ENCODE results near the gene RAB21. TPM values are rescaled to one million over a fixed set of nuclear protein-coding genes. Genes with fewer than 3 reads are reported as not detected.

RAB21 gene
- total RNA-seq, 1 donor from 2014 or later, result 31.4 TPM

GRCh38 chr12:71828813-71829212 lies 74.2 kb downstream of the RAB21 start:
- no peaks in the 10 kb centered on the region for H3K36me3 ChIP-seq
- no peak overlapping the region for H2AFZ ChIP-seq (replicated peaks)
- H3K4me1 Mint-ChIP-seq, result no peaks in the 10 kb centered on the region
- H3K4me2 ChIP-seq, result no peak overlapping the region
- TF ChIP-seq EZH2phosphoT487 (IDR thresholded peaks at IDR 0.05) (no peak), CTCF (IDR thresholded peaks at IDR 0.05) (no peak), EZH2 (IDR thresholded peaks at IDR 0.05) (no peak)
- H3F3A ChIP-seq (ENCODE audit: low read depth), result no peaks in the 10 kb centered on the region
- no peak overlapping the region for H3K27ac Mint-ChIP-seq
- no peaks in the 10 kb centered on the region for H3K79me2 ChIP-seq (ENCODE audit: low read depth)
- no peak for DNase-seq (ENCODE audit: low spot score)
- H3K27ac ChIP-seq, result no peak overlapping the region
- H3K4me1 ChIP-seq, result no peaks in the 10 kb centered on the region
- no peak overlapping the region for H3K4me3 Mint-ChIP-seq
- H3K36me3 Mint-ChIP-seq, result no peaks in the 10 kb centered on the region
- no peak overlapping the region for H3K9ac ChIP-seq
- H3K9me3 Mint-ChIP-seq, result no peaks in the 10 kb centered on the region
- H3K27me3 ChIP-seq, result peaks cover 7% of the 10 kb centered on the region
- no peaks in the 10 kb centered on the region for H3K9me3 ChIP-seq (ENCODE audit: low read depth)
- H3K4me3 ChIP-seq, result no peak overlapping the region
- H3K27me3 Mint-ChIP-seq (ENCODE audit: insufficient read depth, low read depth), result no peaks in the 10 kb centered on the region
- H4K20me1 ChIP-seq (ENCODE audit: low read depth), result no peaks in the 10 kb centered on the region

- Histone ChIP-seq H4K20me1 (ENCODE audit: low read depth) (no peaks in the 10 kb centered on the region), H3K4me2 (no peak overlapping the region), H3F3A (ENCODE audit: low read depth) (peaks cover 7% of the 10 kb centered on the region), H3K79me2 (ENCODE audit: low read depth) (peaks cover 28% of the 10 kb centered on the region), H3K27me3 (peaks cover 13% of the 10 kb centered on the region), H3K36me3 (no peaks in the 10 kb centered on the region), H3K9me3 (ENCODE audit: low read depth) (peaks cover 4% of the 10 kb centered on the region), H3K4me3 (no peak overlapping the region), H3K4me1 (peaks cover 8% of the 10 kb centered on the region), H2AFZ (replicated peaks) (no peak overlapping the region), H3K9ac (no peak overlapping the region), H3K27ac (no peak overlapping the region)
- Mint-ChIP-seq H3K27me3 (ENCODE audit: insufficient read depth, low read depth) (no peaks in the 10 kb centered on the region), H3K4me1 (peaks cover 11% of the 10 kb centered on the region), H3K4me3 (no peak overlapping the region), H3K9me3 (no peaks in the 10 kb centered on the region), H3K27ac (no peak overlapping the region), H3K36me3 (peaks cover 2% of the 10 kb centered on the region)
- DNase-seq (ENCODE audit: low spot score), result no peak
- no peak for TF ChIP-seq EZH2phosphoT487 (IDR thresholded peaks at IDR 0.05)
- no peak for TF ChIP-seq CTCF (IDR thresholded peaks at IDR 0.05)
- TF ChIP-seq EZH2 (IDR thresholded peaks at IDR 0.05), result no peak
Measured at GRCh38 chr12:71837356-71837755, 82.7 kb downstream of the RAB21 start.

GRCh38 chr12:71838231-71838630 lies 83.6 kb downstream of the RAB21 start:
- peaks cover 7% of the 10 kb centered on the region for H3F3A ChIP-seq (ENCODE audit: low read depth)
- peaks cover 8% of the 10 kb centered on the region for H3K4me1 ChIP-seq
- DNase-seq (ENCODE audit: low spot score), result no peak
- H3K27me3 ChIP-seq, result peaks cover 13% of the 10 kb centered on the region
- no peak overlapping the region for H3K4me3 ChIP-seq
- no peak overlapping the region for H3K27ac ChIP-seq
- peaks cover 11% of the 10 kb centered on the region for H3K4me1 Mint-ChIP-seq
- peaks cover 4% of the 10 kb centered on the region for H3K9me3 ChIP-seq (ENCODE audit: low read depth)
- no peaks in the 10 kb centered on the region for H3K9me3 Mint-ChIP-seq
- peak overlapping the region; percentile 30 for H3K4me3 Mint-ChIP-seq
- H2AFZ ChIP-seq (replicated peaks), result no peak overlapping the region
- no peaks in the 10 kb centered on the region for H3K27me3 Mint-ChIP-seq (ENCODE audit: insufficient read depth, low read depth)
- H3K4me2 ChIP-seq, result no peak overlapping the region
- H3K36me3 Mint-ChIP-seq, result peaks cover 2% of the 10 kb centered on the region
- H3K9ac ChIP-seq, result no peak overlapping the region
- H4K20me1 ChIP-seq (ENCODE audit: low read depth), result no peaks in the 10 kb centered on the region
- no peak overlapping the region for H3K27ac Mint-ChIP-seq
- TF ChIP-seq CTCF (IDR thresholded peaks at IDR 0.05) (no peak), EZH2 (IDR thresholded peaks at IDR 0.05) (no peak), EZH2phosphoT487 (IDR thresholded peaks at IDR 0.05) (no peak)
- no peaks in the 10 kb centered on the region for H3K36me3 ChIP-seq
- peaks cover 37% of the 10 kb centered on the region for H3K79me2 ChIP-seq (ENCODE audit: low read depth)

All from neural progenitor cell (in vitro differentiated cells).